OCI-LY1 (cell line): ENCODE data around the gene LRRC40.

Experiments used
- H2AFZ ChIP-seq: fragments of 200-600 bp; sonication (generic), shearing (Covaris generic); 2 replicates; pipeline ENCODE4 v1.6.0; 2014; ENCODE audit warnings: antibody characterized with exemption, mild to moderate bottlenecking, low read length
- H3F3A ChIP-seq: fragments of 200-600 bp; sonication (generic), shearing (Covaris generic); 2 replicates; pipeline ENCODE4 v1.6.0; 2014; ENCODE audit warnings: mild to moderate bottlenecking, antibody characterized with exemption, low read length, moderate library complexity; ENCODE audit not compliant: insufficient read depth
- H3K27ac ChIP-seq: fragments of 200-600 bp; sonication (generic); 2 replicates; pipeline ENCODE4 v1.5.1; 2014; ENCODE audit warnings: low read length, mixed run types, mild to moderate bottlenecking, low read depth; ENCODE audit not compliant: poor library complexity, severe bottlenecking
- H3K27me3 ChIP-seq: fragments of 200-600 bp; sonication (generic); 2 replicates; pipeline ENCODE4 v1.6.0; 2014; ENCODE audit warnings: antibody characterized with exemption, mild to moderate bottlenecking, low read length, moderate library complexity; ENCODE audit not compliant: insufficient read depth
- H3K36me3 ChIP-seq: fragments of 200-600 bp; sonication (generic); 2 replicates; pipeline ENCODE4 v1.6.1; 2014; ENCODE audit warnings: mild to moderate bottlenecking, antibody characterized with exemption, low read length, moderate library complexity, mixed read lengths; ENCODE audit not compliant: insufficient read depth
- H3K4me1 ChIP-seq: fragments of 200-600 bp; sonication (generic); 2 replicates; pipeline ENCODE4 v1.5.1; 2014; ENCODE audit warnings: mild to moderate bottlenecking, low read length, moderate library complexity; ENCODE audit not compliant: insufficient read depth, severe bottlenecking
- H3K4me2 ChIP-seq: fragments of 200-600 bp; sonication (generic), shearing (Covaris generic); 2 replicates; pipeline ENCODE4 v1.6.1; 2014; ENCODE audit warnings: low read length
- H3K4me3 ChIP-seq: fragments of 200-600 bp; sonication (generic); 2 replicates; pipeline ENCODE4 v1.5.1; 2014; ENCODE audit warnings: low read length, low read depth, mild to moderate bottlenecking, mixed read lengths; ENCODE audit not compliant: poor library complexity, severe bottlenecking
- H3K79me2 ChIP-seq: fragments of 200-600 bp; shearing (Covaris generic); 2 replicates; pipeline ENCODE4 v1.6.1; 2016; ENCODE audit warnings: mixed run types, low read length, mixed read lengths; ENCODE audit not compliant: insufficient read depth
- H3K9ac ChIP-seq: fragments of 200-600 bp; sonication (generic), shearing (Covaris generic); 2 replicates; pipeline ENCODE4 v1.6.1; 2014; ENCODE audit warnings: mild to moderate bottlenecking, low read length, mixed read lengths
- H3K9me2 ChIP-seq: fragments of 200-600 bp; sonication (generic), shearing (Covaris generic); 2 replicates; pipeline ENCODE4 v1.6.1; 2014; ENCODE audit warnings: low read depth, mild to moderate bottlenecking, low read length, mixed read lengths
- H3K9me3 ChIP-seq: fragments of 200-600 bp; shearing (Covaris generic); 2 replicates; pipeline ENCODE4 v1.6.1; 2014; ENCODE audit warnings: low read length, mixed read lengths
- H4K20me1 ChIP-seq: fragments of 200-600 bp; sonication (generic), shearing (Covaris generic); 2 replicates; pipeline ENCODE4 v1.6.0; 2016; ENCODE audit warnings: mild to moderate bottlenecking, low read length; ENCODE audit not compliant: insufficient read depth
- CTCF ChIP-seq: fragments of 200-600 bp; sonication (generic), shearing (Covaris generic); IDR thresholded peaks from 2 replicates; pipeline ENCODE4 v1.5.1; 2017; ENCODE audit warnings: mild to moderate bottlenecking, antibody characterized with exemption, low read length, moderate library complexity, mixed read lengths
- EZH2 ChIP-seq: fragments of 200-600 bp; sonication (generic), shearing (Covaris generic); IDR thresholded peaks from 2 replicates; pipeline ENCODE4 v1.8.0; 2017; ENCODE audit warnings: borderline replicate concordance, mixed run types, mild to moderate bottlenecking, antibody characterized with exemption, low read length, moderate library complexity, mixed read lengths

LRRC40 gene

DNA sequence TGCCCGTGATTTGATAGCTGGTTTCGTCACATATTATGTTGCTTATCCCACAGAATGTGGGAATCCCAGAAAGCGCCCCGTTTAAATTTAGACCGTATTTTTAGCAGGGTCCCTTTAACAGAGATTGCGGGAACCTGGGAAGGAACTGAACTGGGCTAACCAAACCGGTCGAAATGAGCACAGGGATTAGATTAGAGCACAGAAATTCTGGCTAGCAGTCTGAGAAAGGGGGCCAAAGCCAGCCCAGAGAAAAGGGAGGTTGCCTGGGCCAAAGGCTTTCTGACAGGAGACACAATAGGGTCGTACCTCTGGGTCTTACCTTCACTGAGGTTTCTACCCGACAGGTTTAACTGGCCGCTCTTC, 327 bp downstream of the LRRC40 start:
- H3K79me2 ChIP-seq: peaks cover 92% of the 10 kb centered on the region
- H3K4me2 ChIP-seq: peak overlapping the region; percentile 97
- H3K4me1 ChIP-seq: peaks cover 49% of the 10 kb centered on the region
- 0 out of 2 replicates have a peak overlapping the region, but pooled peaks have one; percentile 44 for H2AFZ ChIP-seq
- TF ChIP-seq CTCF (no peak), EZH2 (no peak)
- no peaks in the 10 kb centered on the region for H3K9me2 ChIP-seq
- H4K20me1 ChIP-seq: no peaks in the 10 kb centered on the region
- peaks cover 16% of the 10 kb centered on the region for H3K36me3 ChIP-seq
- H3K9ac ChIP-seq: peak overlapping the region; percentile 83
- H3K9me3 ChIP-seq: no peaks in the 10 kb centered on the region
- H3K4me3 ChIP-seq: peak overlapping the region; percentile 82
- H3K27ac ChIP-seq: peak overlapping the region; percentile 50
- no peaks in the 10 kb centered on the region for H3F3A ChIP-seq
- H3K27me3 ChIP-seq: no peaks in the 10 kb centered on the region

DNA sequence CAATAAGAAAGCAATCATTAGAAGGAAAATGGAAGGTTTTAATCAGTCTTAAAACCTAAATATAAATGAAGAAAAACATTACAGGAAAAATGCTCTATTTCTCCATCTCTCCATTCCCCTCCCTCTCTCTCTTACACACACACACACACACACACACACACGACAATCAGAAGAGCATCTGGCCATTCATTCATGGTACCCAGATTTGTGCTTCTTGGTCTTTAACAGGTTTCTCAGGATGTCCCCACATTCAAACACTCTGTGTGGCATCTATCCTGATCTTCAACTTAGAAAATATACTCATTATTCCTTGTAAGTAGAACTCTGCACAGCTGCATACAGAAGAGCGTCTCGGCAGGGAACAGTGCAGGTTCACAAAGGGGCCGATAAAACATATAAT, 779 bp downstream of the LRRC40 start:
- Histone ChIP-seq H4K20me1 (no peaks in the 10 kb centered on the region), H3F3A (no peaks in the 10 kb centered on the region), H3K4me3 (peak overlapping the region; percentile 82), H3K9ac (peak overlapping the region; percentile 83), H3K27me3 (no peaks in the 10 kb centered on the region), H3K79me2 (peaks cover 92% of the 10 kb centered on the region), H3K4me1 (peaks cover 47% of the 10 kb centered on the region), H3K27ac (peak overlapping the region; percentile 50), H3K9me3 (no peaks in the 10 kb centered on the region), H3K36me3 (peaks cover 16% of the 10 kb centered on the region), H3K4me2 (peak overlapping the region; percentile 97), H2AFZ (no peak overlapping the region), H3K9me2 (no peaks in the 10 kb centered on the region)
- TF ChIP-seq EZH2 (no peak), CTCF (no peak)

GRCh38 chr1:70204139-70204538, 1.2 kb downstream of the LRRC40 start:
- no peak for TF ChIP-seq CTCF
- TF ChIP-seq EZH2: no peak
- peak overlapping the region; percentile 83 for H3K9ac ChIP-seq
- peaks cover 15% of the 10 kb centered on the region for H3K36me3 ChIP-seq
- no peak overlapping the region for H2AFZ ChIP-seq
- peak overlapping the region; percentile 97 for H3K4me2 ChIP-seq
- peaks cover 47% of the 10 kb centered on the region for H3K4me1 ChIP-seq
- H3K9me2 ChIP-seq: no peaks in the 10 kb centered on the region
- no peaks in the 10 kb centered on the region for H4K20me1 ChIP-seq
- H3K9me3 ChIP-seq: no peaks in the 10 kb centered on the region
- no peak overlapping the region for H3K27ac ChIP-seq
- peak overlapping the region; percentile 82 for H3K4me3 ChIP-seq
- H3K27me3 ChIP-seq: no peaks in the 10 kb centered on the region
- H3K79me2 ChIP-seq: peaks cover 90% of the 10 kb centered on the region
- no peaks in the 10 kb centered on the region for H3F3A ChIP-seq
